HepG2 (cell line): ENCODE results near the gene GPS1. TPM values are rescaled to one million over a fixed set of nuclear protein-coding genes. Genes with fewer than 3 reads are reported as not detected.

Source experiments
- CBX5 ChIP-seq: sonication (generic); formaldehyde crosslinking; IDR thresholded peaks from 2 replicates; pipeline ENCODE4 v1.4.0; 2020; ENCODE audit warnings: missing genetic modification reagents, borderline replicate concordance
- ELF4 ChIP-seq: sonication (generic); formaldehyde crosslinking; IDR thresholded peaks from 2 replicates; pipeline ENCODE4 v1.5.0; 2020; ENCODE audit warnings: missing genetic modification reagents, mild to moderate bottlenecking, moderate library complexity, borderline replicate concordance
- FLYWCH1 ChIP-seq: sonication (generic); formaldehyde crosslinking; IDR thresholded peaks from 2 replicates; pipeline ENCODE4 v1.8.1; 2023; ENCODE audit warnings: mild to moderate bottlenecking, missing genetic modification reagents
- HCFC1 ChIP-seq: fragments of 150-350 bp; IDR thresholded peaks from 2 replicates; pipeline ENCODE4 v1.6.1; 2014; ENCODE audit warnings: low read depth, low read length
- NFE2L2 ChIP-seq: fragments of 150-350 bp; IDR thresholded peaks from 2 replicates; pipeline ENCODE4 v1.6.1; 2014; ENCODE audit warnings: low read length
- NFKB2 ChIP-seq: sonication (generic); formaldehyde crosslinking; IDR thresholded peaks from 2 replicates; pipeline ENCODE4 v1.4.0; 2020; ENCODE audit warnings: missing genetic modification reagents, borderline replicate concordance
- NR2F2 ChIP-seq: IDR thresholded peaks from 2 replicates; pipeline ENCODE4 v1.6.1; 2012; ENCODE audit warnings: low read depth, inconsistent platforms, borderline replicate concordance
- SP4 ChIP-seq: sonication (generic); formaldehyde crosslinking; IDR thresholded peaks from 2 replicates; pipeline ENCODE4 v1.8.1; 2023; ENCODE audit warnings: mild to moderate bottlenecking, missing genetic modification reagents
- SRSF9 ChIP-seq: fragments of 200-400 bp; formaldehyde crosslinking; IDR thresholded peaks from 2 replicates; pipeline ENCODE4 v1.6.1; 2018; ENCODE audit warnings: borderline replicate concordance, mild to moderate bottlenecking, low read depth, low read length; ENCODE audit not compliant: insufficient read depth, poor library complexity, severe bottlenecking
- ZBTB14 ChIP-seq: sonication (generic); formaldehyde crosslinking; IDR thresholded peaks from 2 replicates; pipeline ENCODE4 v1.4.0; 2020; ENCODE audit warnings: missing genetic modification reagents
- ZFYVE20 ChIP-seq: sonication (generic); formaldehyde crosslinking; IDR thresholded peaks from 2 replicates; pipeline ENCODE4 v1.8.0; 2023; ENCODE audit warnings: low read depth, mild to moderate bottlenecking, moderate library complexity, missing genetic modification reagents, borderline replicate concordance
- ZNF205 ChIP-seq: IDR thresholded peaks from 2 replicates; pipeline ENCODE4 v1.6.1; 2018; ENCODE audit warnings: missing biosample characterization, missing genetic modification reagents
- ZNF232 ChIP-seq: sonication (generic); formaldehyde crosslinking; IDR thresholded peaks from 2 replicates; pipeline ENCODE4 v1.4.0; 2020; ENCODE audit warnings: missing genetic modification reagents, borderline replicate concordance
- ZNF33B ChIP-seq: sonication (generic); formaldehyde crosslinking; IDR thresholded peaks from 2 replicates; pipeline ENCODE4 v1.5.1; 2020; ENCODE audit warnings: mild to moderate bottlenecking, missing genetic modification reagents
- ZNF431 ChIP-seq: sonication (generic); formaldehyde crosslinking; IDR thresholded peaks from 2 replicates; pipeline ENCODE4 v1.9.0; 2022; ENCODE audit warnings: missing genetic modification reagents, low read depth, mild to moderate bottlenecking, borderline replicate concordance
- ZNF629 ChIP-seq: sonication (generic); formaldehyde crosslinking; conservative IDR thresholded peaks from 2 replicates; pipeline ENCODE4 v1.5.0; 2020; ENCODE audit warnings: missing genetic modification reagents
- ZNF724P ChIP-seq: sonication (generic); formaldehyde crosslinking; IDR thresholded peaks from 2 replicates; pipeline ENCODE4 v1.8.0; 2022; ENCODE audit warnings: missing genetic modification reagents, borderline replicate concordance
- ZNF883 ChIP-seq: sonication (generic); formaldehyde crosslinking; IDR thresholded peaks from 2 replicates; pipeline ENCODE4 v1.5.1; 2020; ENCODE audit warnings: mild to moderate bottlenecking, missing genetic modification reagents; ENCODE audit errors: not compliant biosample characterization
- polyA plus RNA-seq, 8 experiments: library from polyadenylated mRNA; depleted of rRNA in 3 of 8; stranded (reverse) in 7 of 8; unstranded in 1 of 8; fragments of >200 nt; fragmentation: Illumina TruSeq in 4 of 8; extraction: Trizol in 4 of 8; gene quantifications; 2 replicates each; pipeline versions ENCODE4 v1.2.1 to v1.2.3, GENCODE V29; 2011 to 2016; ENCODE audit warnings: low read depth in 4 of 8, missing spikeins in 1 of 8, mixed read lengths in 1 of 8; ENCODE audit not compliant: insufficient read depth in 1 of 8
- total RNA-seq, 5 experiments: library from RNA; depleted of rRNA; stranded (reverse); fragments of >200 nt; fragmentation: Illumina TruSeq; extraction: Trizol; gene quantifications; 2 replicates each; pipeline ENCODE4 v1.2.3, GENCODE V29; 2016; ENCODE audit warnings: low read depth in 1 of 5
- TF ChIP-seq, protein P1 (sequence below): sonication (generic); formaldehyde crosslinking; IDR thresholded peaks from 2 replicates; pipeline ENCODE4 v1.5.0; 2020; ENCODE audit warnings: missing genetic modification reagents
- TF ChIP-seq, protein P2 (sequence below): IDR thresholded peaks from 2 replicates; pipeline ENCODE4 v1.4.0; 2020; ENCODE audit warnings: mild to moderate bottlenecking, missing genetic modification reagents
- TF ChIP-seq, protein P3 (sequence below): IDR thresholded peaks from 2 replicates; pipeline ENCODE4 v1.6.1; 2016; ENCODE audit warnings: missing biosample characterization, missing genetic modification reagents, low read depth

Gene GPS1
- total and polyA plus RNA-seq, 2 of the 13 experiments (the other 11 are each of a cell fraction or from before 2014, with no cell fraction given) = 124 to 128 TPM

GRCh38 chr17:82105882-82106687 lies 54.4 kb downstream of the GPS1 start (continued):
- TF ChIP-seq ZNF431 (CRISPR knock-in tag) (peak; percentile 80; the same call in 1 of the 2 replicates), ELF4 (no peak; the same call in 1 of the 2 replicates), NFKB2 (CRISPR knock-in tag) (peak; percentile 59; the same call in 1 of the 2 replicates), ZBTB14 (CRISPR knock-in tag) (peak; percentile 15), ZNF205 (peak; percentile 85), ZNF629 (CRISPR knock-in tag) (0 out of 2 replicates have a peak, but pooled peaks have one; percentile 20), NFE2L2 (no peak), ZNF232 (CRISPR knock-in tag) (peak; percentile 95), ZFYVE20 (CRISPR knock-in tag) (no peak), ZNF33B (no peak; the same call in 1 of the 2 replicates), FLYWCH1 (CRISPR knock-in tag) (no peak), SRSF9 (no peak), ZNF724P (CRISPR knock-in tag) (peak; percentile 76; the same call in 1 of the 2 replicates), SP4 (peak; percentile 61), HCFC1 (no peak), ZNF883 (CRISPR knock-in tag) (peak; percentile 57), CBX5 (CRISPR knock-in tag) (peak; percentile 68; the same call in 1 of the 2 replicates), NR2F2 (no peak)
- TF ChIP-seq, protein P1, sequence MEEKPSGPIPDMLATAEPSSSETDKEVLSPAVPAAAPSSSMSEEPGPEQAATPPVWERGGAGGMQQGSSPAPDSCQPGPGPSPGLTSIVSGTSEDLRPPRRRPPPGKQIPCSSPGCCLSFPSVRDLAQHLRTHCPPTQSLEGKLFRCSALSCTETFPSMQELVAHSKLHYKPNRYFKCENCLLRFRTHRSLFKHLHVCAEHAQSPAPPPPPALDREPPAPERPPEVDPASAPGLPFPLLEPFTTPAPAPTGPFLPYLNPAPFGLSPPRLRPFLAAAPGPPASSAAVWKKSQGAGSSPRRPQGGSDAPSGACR = peak; percentile 8; the same call in 1 of the 2 replicates
- TF ChIP-seq, protein P2, sequence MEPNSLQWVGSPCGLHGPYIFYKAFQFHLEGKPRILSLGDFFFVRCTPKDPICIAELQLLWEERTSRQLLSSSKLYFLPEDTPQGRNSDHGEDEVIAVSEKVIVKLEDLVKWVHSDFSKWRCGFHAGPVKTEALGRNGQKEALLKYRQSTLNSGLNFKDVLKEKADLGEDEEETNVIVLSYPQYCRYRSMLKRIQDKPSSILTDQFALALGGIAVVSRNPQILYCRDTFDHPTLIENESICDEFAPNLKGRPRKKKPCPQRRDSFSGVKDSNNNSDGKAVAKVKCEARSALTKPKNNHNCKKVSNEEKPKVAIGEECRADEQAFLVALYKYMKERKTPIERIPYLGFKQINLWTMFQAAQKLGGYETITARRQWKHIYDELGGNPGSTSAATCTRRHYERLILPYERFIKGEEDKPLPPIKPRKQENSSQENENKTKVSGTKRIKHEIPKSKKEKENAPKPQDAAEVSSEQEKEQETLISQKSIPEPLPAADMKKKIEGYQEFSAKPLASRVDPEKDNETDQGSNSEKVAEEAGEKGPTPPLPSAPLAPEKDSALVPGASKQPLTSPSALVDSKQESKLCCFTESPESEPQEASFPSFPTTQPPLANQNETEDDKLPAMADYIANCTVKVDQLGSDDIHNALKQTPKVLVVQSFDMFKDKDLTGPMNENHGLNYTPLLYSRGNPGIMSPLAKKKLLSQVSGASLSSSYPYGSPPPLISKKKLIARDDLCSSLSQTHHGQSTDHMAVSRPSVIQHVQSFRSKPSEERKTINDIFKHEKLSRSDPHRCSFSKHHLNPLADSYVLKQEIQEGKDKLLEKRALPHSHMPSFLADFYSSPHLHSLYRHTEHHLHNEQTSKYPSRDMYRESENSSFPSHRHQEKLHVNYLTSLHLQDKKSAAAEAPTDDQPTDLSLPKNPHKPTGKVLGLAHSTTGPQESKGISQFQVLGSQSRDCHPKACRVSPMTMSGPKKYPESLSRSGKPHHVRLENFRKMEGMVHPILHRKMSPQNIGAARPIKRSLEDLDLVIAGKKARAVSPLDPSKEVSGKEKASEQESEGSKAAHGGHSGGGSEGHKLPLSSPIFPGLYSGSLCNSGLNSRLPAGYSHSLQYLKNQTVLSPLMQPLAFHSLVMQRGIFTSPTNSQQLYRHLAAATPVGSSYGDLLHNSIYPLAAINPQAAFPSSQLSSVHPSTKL (CRISPR knock-in tag) = no peak; the same call in 1 of the 2 replicates
- TF ChIP-seq, protein P3, sequence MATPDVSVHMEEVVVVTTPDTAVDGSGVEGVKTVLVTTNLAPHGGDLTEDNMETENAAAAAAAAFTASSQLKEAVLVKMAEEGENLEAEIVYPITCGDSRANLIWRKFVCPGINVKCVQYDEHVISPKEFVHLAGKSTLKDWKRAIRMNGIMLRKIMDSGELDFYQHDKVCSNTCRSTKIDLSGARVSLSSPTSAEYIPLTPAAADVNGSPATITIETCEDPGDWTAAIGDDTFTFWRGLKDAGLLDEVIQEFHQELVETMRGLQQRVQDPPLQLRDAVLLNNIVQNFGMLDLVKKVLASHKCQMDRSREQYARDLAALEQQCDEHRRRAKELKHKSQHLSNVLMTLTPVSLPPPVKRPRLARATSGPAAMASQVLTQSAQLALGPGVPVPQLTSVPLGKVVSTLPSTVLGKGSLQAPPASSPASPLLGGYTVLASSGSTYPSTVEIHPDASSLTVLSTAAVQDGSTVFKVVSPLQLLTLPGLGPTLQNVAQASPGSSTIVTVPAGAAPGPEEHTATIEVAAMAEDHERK (CRISPR knock-in tag) = no peak
